ENCODE results near the gene RHBDL2. TPM values are rescaled to one million over a fixed set of nuclear protein-coding genes. Genes with fewer than 3 reads are reported as not detected.
A peak's percentile ranks its signal among the peaks of the same experiment; 100 is the strongest.
"Not testable (repeated sequence)": the region's sequence is repeated elsewhere in the genome, so short reads cannot be mapped to it uniquely, and the experiment has no call there.

RHBDL2 gene
- polyA plus RNA-seq, 1 donor from 2014 or later = not detected

GRCh38 chr1:38873027-38873969 lies 68.3 kb downstream of the RHBDL2 start, which contains the start of gene MYCBP:
MYCBP (minus strand) TSS chr1:38873348; CDS start chr1:38873305, 43 bp downstream.
- Mint-ChIP-seq H3K4me3 (peak within 1 kb of the TSS; percentile 91 to 99 (median 96)), H3K9me3 (no peaks in the 10 kb centered on the region), H3K27me3 (no peaks in the 10 kb centered on the region), H3K27ac (peak within 1 kb of the TSS; percentile 84 to 99 (median 96)), H3K4me1 (peaks cover 9 to 18% (median 13%) of the 10 kb centered on the region in 3 donors), H3K36me3 (no peaks in the 10 kb centered on the region)

GRCh38 chr1:38872401-38873026 lies 69.1 kb downstream of the RHBDL2 start:
- Mint-ChIP-seq H3K4me3 (peak overlapping the region; percentile 91 to 99 (median 96)), H3K36me3 (no peaks in the 10 kb centered on the region), H3K4me1 (peaks cover 12 to 20% (median 18%) of the 10 kb centered on the region in 3 donors), H3K27me3 (no peaks in the 10 kb centered on the region), H3K27ac (peak overlapping the region; percentile 32 to 99 (median 96)), H3K9me3 (no peaks in the 10 kb centered on the region)

GRCh38 chr1:38870996-38871395 lies 70.6 kb downstream of the RHBDL2 start:
- Mint-ChIP-seq H3K36me3 (no peaks in the 10 kb centered on the region), H3K4me3 (peak overlapping the region in 3 of 4 donors; percentile 9 to 99 (median 30)), H3K27ac (peak overlapping the region in 1 of 3 donors; percentile 99), H3K9me3 (no peaks in the 10 kb centered on the region), H3K4me1 (peaks cover 14 to 22% (median 18%) of the 10 kb centered on the region in 3 donors), H3K27me3 (no peaks in the 10 kb centered on the region)

DNA sequence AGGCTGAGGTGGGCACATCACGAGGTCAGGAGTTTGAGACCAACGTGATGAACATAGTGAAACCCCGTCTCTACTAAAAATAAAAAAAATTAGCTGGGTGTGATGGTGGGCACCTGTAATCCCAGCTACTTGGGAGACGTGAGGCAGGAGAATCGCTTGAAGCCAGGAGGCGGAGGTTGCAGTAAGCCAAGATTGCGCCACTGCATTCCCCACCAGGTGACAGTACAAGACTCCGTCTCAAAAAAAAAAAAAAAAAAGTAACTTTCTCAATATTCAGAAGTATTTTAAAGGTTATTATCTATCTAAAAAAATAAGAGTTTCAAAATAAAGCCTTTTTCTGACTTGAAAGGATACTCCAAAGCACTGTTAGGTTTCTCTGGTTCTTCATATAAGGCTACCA lies 74.4 kb downstream of the RHBDL2 start:
- Mint-ChIP-seq H3K36me3 (no peaks in the 10 kb centered on the region), H3K4me1 (peaks cover 8 to 31% (median 23%) of the 10 kb centered on the region in 3 donors), H3K27ac (no peak overlapping the region), H3K9me3 (no peaks in the 10 kb centered on the region), H3K4me3 (no peak overlapping the region), H3K27me3 (no peaks in the 10 kb centered on the region)

GRCh38 chr1:38865112-38865715 lies 76.4 kb downstream of the RHBDL2 start:
- H3K4me1 Mint-ChIP-seq = peaks cover 14 to 36% (median 21%) of the 10 kb centered on the region in 3 donors
- no peaks in the 10 kb centered on the region for H3K27me3 Mint-ChIP-seq
- H3K27ac Mint-ChIP-seq = no peak overlapping the region
- H3K9me3 Mint-ChIP-seq = no peaks in the 10 kb centered on the region
- no peaks in the 10 kb centered on the region for H3K36me3 Mint-ChIP-seq
- peak overlapping the region in 1 of 4 donors; percentile 23 for H3K4me3 Mint-ChIP-seq

- Mint-ChIP-seq H3K9me3 (no peaks in the 10 kb centered on the region), H3K4me1 (peaks cover 27 to 47% (median 44%) of the 10 kb centered on the region in 3 donors), H3K27ac (peak overlapping the region; percentile 96 to 100 (median 100)), H3K36me3 (no peaks in the 10 kb centered on the region), H3K4me3 (peak overlapping the region; percentile 94 to 100 (median 98)), H3K27me3 (no peaks in the 10 kb centered on the region)
Measured at GRCh38 chr1:38860454-38860795, 81.2 kb downstream of the RHBDL2 start.

DNA sequence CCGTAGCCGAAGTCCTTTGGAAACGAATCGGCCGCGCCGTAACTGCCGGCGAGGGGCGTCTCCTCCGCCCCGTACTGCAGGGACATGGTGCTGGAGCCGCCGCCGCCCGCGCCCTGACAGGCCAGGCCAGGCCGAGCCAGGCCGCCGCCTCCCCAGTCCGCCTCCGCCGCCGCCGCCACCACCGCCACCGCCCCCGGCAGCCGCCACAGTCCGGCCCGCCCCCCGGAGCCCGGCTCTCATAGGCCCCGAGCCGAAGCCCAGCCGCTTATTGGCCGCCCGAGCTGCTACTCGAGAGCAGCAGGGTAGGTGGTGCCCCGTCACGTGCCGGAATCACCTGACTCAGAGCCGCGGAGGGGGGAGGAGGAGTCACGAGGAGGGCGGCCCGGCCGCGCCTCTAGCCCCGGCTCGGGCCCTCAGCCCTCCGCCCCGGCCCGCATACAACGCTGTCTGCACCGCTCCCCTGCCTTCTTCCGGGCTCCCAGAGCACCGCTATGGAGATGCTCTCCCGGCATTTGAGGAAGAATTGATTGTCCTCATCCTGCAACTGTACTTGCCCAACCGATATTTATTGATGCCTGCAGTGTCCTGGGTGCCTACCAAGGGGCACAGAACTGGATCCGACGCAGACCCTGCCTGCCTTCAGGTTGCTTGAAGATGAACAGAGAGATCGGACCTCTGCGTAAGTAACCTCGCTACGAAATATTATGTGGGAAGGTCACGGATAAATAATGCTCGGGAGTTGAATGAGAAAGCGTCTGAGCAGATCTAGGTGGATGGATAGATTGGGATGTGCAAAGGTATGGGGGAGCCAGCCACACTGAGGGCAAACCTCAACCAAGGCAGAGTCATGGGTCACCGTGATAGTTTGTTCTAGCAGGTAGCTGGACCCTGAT lies 81.8 kb downstream of the RHBDL2 start, which contains the start of gene RRAGC:
TSS of gene RRAGC (minus strand) at position 212 of the 893 bp plus-strand sequence. CDS start at position 86, 126 bp downstream.
- peak within 1 kb of the TSS; percentile 94 to 100 (median 98) for H3K4me3 Mint-ChIP-seq
- H3K4me1 Mint-ChIP-seq = peaks cover 30 to 50% (median 46%) of the 10 kb centered on the region in 3 donors
- no peaks in the 10 kb centered on the region for H3K27me3 Mint-ChIP-seq
- no peaks in the 10 kb centered on the region for H3K9me3 Mint-ChIP-seq
- peak within 1 kb of the TSS; percentile 98 to 100 (median 100) for H3K27ac Mint-ChIP-seq
- peaks cover 3% of the 10 kb centered on the region for H3K36me3 Mint-ChIP-seq

DNA sequence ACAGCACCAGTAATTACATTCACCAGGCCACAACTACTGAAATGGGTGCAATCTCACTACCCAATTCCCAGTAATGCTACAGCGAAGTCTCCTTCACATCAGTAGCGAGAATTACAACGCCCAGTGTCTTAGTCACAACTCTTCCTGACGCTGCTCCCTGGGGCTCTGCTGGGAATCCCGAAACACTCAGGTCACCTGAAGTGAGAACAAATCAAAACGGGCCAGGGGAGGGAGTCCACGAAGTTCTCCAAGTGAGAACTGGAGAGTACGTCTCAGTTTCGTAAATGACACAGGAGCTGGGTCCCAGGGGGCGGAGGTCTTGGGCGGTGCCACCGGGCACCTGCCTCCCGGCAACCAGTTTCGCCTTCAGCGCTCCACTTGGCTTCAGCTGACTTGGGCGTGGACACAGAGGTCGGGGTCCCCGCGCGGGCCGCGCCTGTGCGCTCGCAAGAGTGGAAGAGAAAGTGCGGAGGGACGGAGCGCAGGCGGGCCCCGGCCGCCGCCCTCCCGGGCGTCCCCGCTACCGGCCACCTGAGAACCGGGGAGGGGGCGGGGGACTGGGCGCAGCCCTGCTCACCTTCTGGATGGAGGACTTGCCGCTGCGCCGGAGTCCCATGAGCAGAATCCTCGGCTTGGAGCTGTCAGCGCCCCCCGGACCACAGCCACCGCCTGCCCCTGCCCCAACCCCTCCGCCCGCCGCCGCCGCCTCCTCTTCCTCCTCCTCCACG lies 82.6 kb downstream of the RHBDL2 start:
- no peaks in the 10 kb centered on the region for H3K9me3 Mint-ChIP-seq
- no peaks in the 10 kb centered on the region for H3K27me3 Mint-ChIP-seq
- peak overlapping the region; percentile 94 to 100 (median 98) for H3K4me3 Mint-ChIP-seq
- H3K36me3 Mint-ChIP-seq = peaks cover 3% of the 10 kb centered on the region
- H3K4me1 Mint-ChIP-seq = peaks cover 30 to 50% (median 46%) of the 10 kb centered on the region in 3 donors
- H3K27ac Mint-ChIP-seq = peak overlapping the region; percentile 98 to 100 (median 100)

DNA sequence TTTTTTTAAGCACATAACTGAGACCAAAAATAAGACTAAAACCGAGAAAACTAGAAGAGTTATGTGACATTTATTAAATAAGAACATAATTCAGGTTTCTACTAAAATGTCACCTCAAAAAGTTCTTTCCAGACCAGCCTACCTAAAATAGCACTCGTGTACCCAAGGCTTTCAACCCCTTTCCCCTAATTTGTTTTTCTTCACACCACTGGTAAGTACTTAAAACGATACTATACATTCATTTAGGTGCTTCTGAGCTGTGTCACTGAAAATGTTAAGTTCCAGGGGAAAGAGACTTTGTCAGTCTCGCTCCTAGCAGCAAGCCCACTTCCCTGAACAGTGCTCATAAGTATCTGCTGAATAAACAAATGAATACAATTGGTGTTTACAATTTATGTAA lies 88.8 kb downstream of the RHBDL2 start:
- Mint-ChIP-seq H3K4me1 (peaks cover 28 to 36% (median 28%) of the 10 kb centered on the region in 3 donors), H3K27me3 (no peaks in the 10 kb centered on the region), H3K4me3 (peak overlapping the region in 1 of 4 donors; percentile 25), H3K36me3 (peaks cover 7% of the 10 kb centered on the region), H3K9me3 (no peaks in the 10 kb centered on the region), H3K27ac (peak overlapping the region in 2 of 3 donors; percentile 5 to 70)

DNA sequence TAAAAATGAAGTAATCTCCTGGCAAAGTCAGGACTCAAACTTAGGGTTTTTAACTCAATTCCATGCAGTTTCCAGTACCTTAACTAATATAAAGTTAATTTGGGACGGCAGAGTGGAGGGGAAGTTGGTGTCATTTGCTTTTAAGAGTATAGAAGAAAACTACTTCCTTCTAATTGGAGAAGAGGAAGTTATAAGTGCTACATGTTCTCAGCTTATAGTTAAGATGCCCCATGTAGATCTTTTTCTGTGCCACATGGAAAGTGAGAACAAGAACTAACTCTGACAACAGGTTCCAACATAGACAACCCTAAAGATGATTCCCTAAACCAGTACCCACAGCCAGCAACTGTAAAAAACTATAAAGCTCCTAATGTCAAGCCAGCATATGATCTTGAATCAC lies 93.6 kb downstream of the RHBDL2 start:
- Mint-ChIP-seq H3K4me1 (peaks cover 13 to 22% (median 16%) of the 10 kb centered on the region in 3 donors), H3K27me3 (no peaks in the 10 kb centered on the region), H3K9me3 (no peaks in the 10 kb centered on the region), H3K4me3 (peak overlapping the region in 3 of 4 donors; percentile 15 to 51 (median 50)), H3K36me3 (peaks cover 13% of the 10 kb centered on the region), H3K27ac (peak overlapping the region; percentile 10 to 92 (median 30))

DNA sequence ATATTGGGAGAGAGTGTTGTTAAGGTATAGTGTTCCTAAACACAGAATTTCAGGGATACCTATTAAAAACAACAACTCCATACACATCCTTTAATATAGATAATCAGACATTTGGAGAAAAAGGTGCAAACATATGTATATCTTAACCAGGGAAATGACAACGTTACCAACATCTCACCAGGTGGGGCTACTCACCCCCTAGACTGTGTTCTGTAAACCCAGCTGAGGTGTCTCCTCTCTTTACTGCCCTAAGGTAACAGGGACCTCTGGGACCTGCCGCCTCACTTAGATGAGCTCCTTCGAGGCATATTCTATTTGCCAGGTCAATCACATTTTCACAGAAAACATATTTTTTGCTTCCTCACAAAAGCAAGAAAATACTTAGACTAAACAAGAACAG lies 95.4 kb downstream of the RHBDL2 start:
- Mint-ChIP-seq H3K27ac (peak overlapping the region in 1 of 3 donors; percentile 0), H3K36me3 (peaks cover 13% of the 10 kb centered on the region)

GRCh38 chr1:38845088-38845487 lies 96.5 kb downstream of the RHBDL2 start:
- H3K4me1 Mint-ChIP-seq = peaks cover 9 to 12% (median 10%) of the 10 kb centered on the region in 3 donors
- peaks cover 13% of the 10 kb centered on the region for H3K36me3 Mint-ChIP-seq
- not testable (repeated sequence) for H3K27ac Mint-ChIP-seq, H3K27me3 Mint-ChIP-seq, H3K4me3 Mint-ChIP-seq, H3K9me3 Mint-ChIP-seq

More for the DNA sequence above, 95.4 kb downstream of the RHBDL2 start:
- Mint-ChIP-seq H3K4me3 (peak overlapping the region in 1 of 4 donors; percentile 7), H3K27me3 (no peaks in the 10 kb centered on the region), H3K9me3 (no peaks in the 10 kb centered on the region), H3K4me1 (peaks cover 7 to 11% (median 10%) of the 10 kb centered on the region in 3 donors)

- Mint-ChIP-seq H3K27me3 (no peaks in the 10 kb centered on the region), H3K4me3 (no peak overlapping the region), H3K36me3 (peaks cover 6% of the 10 kb centered on the region), H3K9me3 (no peaks in the 10 kb centered on the region), H3K4me1 (peaks cover 4 to 5% (median 5%) of the 10 kb centered on the region in 3 donors), H3K27ac (peak overlapping the region in 1 of 3 donors; percentile 18)
Measured at GRCh38 chr1:38840281-38840680, 101.3 kb downstream of the RHBDL2 start.

All from IgD-negative memory B cell (primary cell).